ENCODE data around the gene RXFP2.

The RXFP2 gene

GRCh38 chr13:31803311-31803710, 64.0 kb downstream of the RXFP2 start:
- no peak for TF ChIP-seq CTCF (IDR thresholded peaks at IDR 0.05; ENCODE audit: low read depth, low read length)
- in situ Hi-C loops (cut with HindIII; ENCODE audit: low sequenced_read_pairs) = no loop called here
- H3K4me3 ChIP-seq (ENCODE audit: low read depth, low read length) = no peak overlapping the region
- no peak for DNase-seq (ENCODE audit: low read depth, low spot score)

GRCh38 chr13:31805841-31806240, 66.5 kb downstream of the RXFP2 start:
- no peak for DNase-seq (ENCODE audit: low read depth, low spot score)
- TF ChIP-seq CTCF (IDR thresholded peaks at IDR 0.05; ENCODE audit: low read depth, low read length) = no peak
- in situ Hi-C loops (cut with HindIII; ENCODE audit: low sequenced_read_pairs) = no loop called here

GRCh38 chr13:31807090-31807541, 67.8 kb downstream of the RXFP2 start:
- H3K4me3 ChIP-seq (ENCODE audit: low read depth, low read length) = no peak overlapping the region
- in situ Hi-C loops (cut with HindIII; ENCODE audit: low sequenced_read_pairs) = no loop called here
- TF ChIP-seq CTCF (IDR thresholded peaks at IDR 0.05; ENCODE audit: low read depth, low read length) = no peak
- DNase-seq (ENCODE audit: low read depth, low spot score) = peak; percentile 52

More at GRCh38 chr13:31805841-31806240, 66.5 kb downstream of the RXFP2 start:
- H3K4me3 ChIP-seq (ENCODE audit: low read depth, low read length) = no peak overlapping the region

GRCh38 chr13:31814536-31814935, 75.2 kb downstream of the RXFP2 start:
- no peak for DNase-seq (ENCODE audit: low read depth, low spot score)
- in situ Hi-C loops (cut with HindIII; ENCODE audit: low sequenced_read_pairs) = no loop called here
- TF ChIP-seq CTCF (IDR thresholded peaks at IDR 0.05; ENCODE audit: low read depth, low read length) = no peak
- no peak overlapping the region for H3K4me3 ChIP-seq (ENCODE audit: low read depth, low read length)

- H3K4me3 ChIP-seq (ENCODE audit: low read depth, low read length) = no peak overlapping the region
- TF ChIP-seq CTCF (IDR thresholded peaks at IDR 0.05; ENCODE audit: low read depth, low read length) = no peak
- in situ Hi-C loops (cut with HindIII; ENCODE audit: low sequenced_read_pairs) = no loop called here
- DNase-seq (ENCODE audit: low read depth, low spot score) = no peak
These were observed 76.2 kb downstream of the RXFP2 start for GRCh38 chr13:31815361-31816144.

- DNase-seq (ENCODE audit: low read depth, low spot score) = no peak
- H3K4me3 ChIP-seq (ENCODE audit: low read depth, low read length) = no peak overlapping the region
- in situ Hi-C loops (cut with HindIII; ENCODE audit: low sequenced_read_pairs) = no loop called here
- no peak for TF ChIP-seq CTCF (IDR thresholded peaks at IDR 0.05; ENCODE audit: low read depth, low read length)
These were observed 78.9 kb downstream of the RXFP2 start for GRCh38 chr13:31818236-31818635.

Measured in astrocyte of the spinal cord (primary cell).